ENCODE results near the gene TCEAL1. TPM values are rescaled to one million over a fixed set of nuclear protein-coding genes. Genes with fewer than 3 reads are reported as not detected.

Gene TCEAL1
- total RNA-seq: 10 to 100 TPM; 35.7 to 54.6 (median 46.5) TPM

- Histone ChIP-seq H3K27ac (peak within 1 kb of the TSS; percentile 79 to 95 (median 92)), H3K4me1 (peaks cover 5 to 10% of the 10 kb centered on the region in 2 donors), H3K4me3 (peak within 1 kb of the TSS; percentile 60 to 74 (median 71)), H3K27me3 (no peaks in the 10 kb centered on the region), H3K36me3 (no peaks in the 10 kb centered on the region), H3K9me3 (no peaks in the 10 kb centered on the region)
- in situ Hi-C loops (cut with MboI; ENCODE audit: low sequenced_read_pairs in 4 of 4) (no loop called here), intact Hi-C loops (cut with DNase I; ENCODE audit: low total_unique reads) (loop anchor here (2.0 to 5.0 kb wide), 3 partner anchors 44 to 529 kb away; partner anchors contain the start of genes MORF4L2, SLC25A53 and TCEAL4)
- peak; percentile 38 to 62 for DNase-seq
- peak; percentile 67 to 69 for ATAC-seq
- TF ChIP-seq POLR2A (IDR thresholded peaks at IDR 0.05): peak in 1 of 2 donors; percentile 38
- no peak for TF ChIP-seq CTCF (IDR thresholded peaks at IDR 0.05 in 4 of 5, conservative IDR thresholded peaks at IDR 0.05 in 1 of 5)
Observed at GRCh38 chrX:103628386-103629317, at the start of gene TCEAL1. TCEAL1 (plus strand) TSS chrX:103628975; CDS start chrX:103629917, 942 bp downstream.

- Histone ChIP-seq H3K36me3 (no peaks in the 10 kb centered on the region), H3K9me3 (peaks cover 0 to 6% (median 0%) of the 10 kb centered on the region in 3 donors), H3K27ac (peak overlapping the region in 1 of 4 donors; percentile 88), H3K4me1 (no peaks in the 10 kb centered on the region), H3K27me3 (no peaks in the 10 kb centered on the region), H3K4me3 (peak overlapping the region in 1 of 4 donors; percentile 74)
- in situ Hi-C loops (cut with MboI; ENCODE audit: low sequenced_read_pairs in 4 of 4) (no loop called here), intact Hi-C loops (cut with DNase I; ENCODE audit: low total_unique reads) (loop anchor here (2.0 kb wide), 1 partner anchor 44 kb away; the partner anchor contains the start of gene TCEAL1)
- DNase-seq: no peak
- no peak for TF ChIP-seq CTCF (IDR thresholded peaks at IDR 0.05 in 4 of 5, conservative IDR thresholded peaks at IDR 0.05 in 1 of 5)
- no peak for TF ChIP-seq POLR2A (IDR thresholded peaks at IDR 0.05)
- no peak for ATAC-seq
Observed at GRCh38 chrX:103584596-103584995, 44.2 kb upstream of the TCEAL1 start.

- intact Hi-C loops (cut with DNase I; ENCODE audit: low total_unique reads) (loop anchor here (2.0 to 5.0 kb wide), 2 partner anchors 43 to 102 kb away; partner anchors contain the start of genes MORF4L2 and TCEAL1), in situ Hi-C loops (cut with MboI; ENCODE audit: low sequenced_read_pairs in 4 of 4) (no loop called here)
- ATAC-seq: peak; percentile 88 to 94
- H3K27me3 ChIP-seq: no peaks in the 10 kb centered on the region
- TF ChIP-seq CTCF (IDR thresholded peaks at IDR 0.05 in 4 of 5, conservative IDR thresholded peaks at IDR 0.05 in 1 of 5) (no peak), POLR2A (IDR thresholded peaks at IDR 0.05) (peak; percentile 47 to 51)
- DNase-seq: peak; percentile 27 to 43
- H3K27ac ChIP-seq: peak within 1 kb of the TSS; percentile 79 to 89 (median 88)
- H3K9me3 ChIP-seq: peaks cover 0 to 6% (median 0%) of the 10 kb centered on the region in 3 donors
- H3K36me3 ChIP-seq: no peaks in the 10 kb centered on the region
- H3K4me1 ChIP-seq: no peaks in the 10 kb centered on the region
- H3K4me3 ChIP-seq: peak within 1 kb of the TSS; percentile 61 to 77 (median 68)
Observed at GRCh38 chrX:103585411-103586313, 43.1 kb upstream of the TCEAL1 start, which contains the start of gene TCEAL4. TCEAL4 (plus strand) TSS chrX:103585515; CDS start chrX:103586676, 1,161 bp downstream.

GRCh38 chrX:103586314-103586646 lies 42.5 kb upstream of the TCEAL1 start:
- intact Hi-C loops (cut with DNase I; ENCODE audit: low total_unique reads): loop anchor here (5.0 kb wide), 1 partner anchor 101 kb away; the partner anchor contains the start of gene MORF4L2
- ATAC-seq (peak; percentile 25 to 27), DNase-seq (no peak)
- Histone ChIP-seq H3K27me3 (no peaks in the 10 kb centered on the region), H3K9me3 (peaks cover 0 to 6% (median 0%) of the 10 kb centered on the region in 3 donors), H3K27ac (peak overlapping the region; percentile 79 to 89 (median 88)), H3K4me3 (peak overlapping the region; percentile 61 to 77 (median 68)), H3K36me3 (no peaks in the 10 kb centered on the region), H3K4me1 (no peaks in the 10 kb centered on the region)
- no peak for TF ChIP-seq POLR2A (IDR thresholded peaks at IDR 0.05)
- no peak for TF ChIP-seq CTCF (IDR thresholded peaks at IDR 0.05 in 4 of 5, conservative IDR thresholded peaks at IDR 0.05 in 1 of 5)
- in situ Hi-C loops (cut with MboI; ENCODE audit: low sequenced_read_pairs in 4 of 4): no loop called here

All from gastrocnemius medialis (tissue), 4 donors.